Measurements from ENCODE around the gene HECW1. TPM values are rescaled to one million over a fixed set of nuclear protein-coding genes. Genes with fewer than 3 reads are reported as not detected.

HECW1 gene
- total RNA-seq, 1 donor = 2.9 TPM

DNA sequence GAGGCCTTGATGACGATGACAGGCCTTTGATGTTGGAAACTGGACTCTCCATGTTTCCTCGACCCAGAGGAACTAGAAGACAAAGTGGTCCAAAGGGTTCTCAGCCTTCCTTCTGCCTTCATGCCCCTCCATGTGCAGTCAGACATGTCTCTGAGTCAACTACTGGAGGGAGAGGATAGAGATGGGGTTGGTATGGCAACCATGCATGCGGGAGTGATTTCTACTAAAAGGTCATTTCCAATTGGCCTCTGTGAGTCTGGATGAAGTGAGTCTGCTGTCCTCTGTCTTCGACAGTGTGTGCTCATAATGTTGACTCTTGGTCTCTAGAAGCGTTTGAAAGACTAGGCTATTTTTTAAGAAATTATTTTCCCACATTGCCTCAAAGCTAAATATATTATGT, 499.7 kb downstream of the HECW1 start:
- H3K9me3 ChIP-seq (ENCODE audit: low read depth, low read length) = no peaks in the 10 kb centered on the region
- H2AFZ ChIP-seq (ENCODE audit: low read length) = no peak overlapping the region
- TF ChIP-seq, protein P1, sequence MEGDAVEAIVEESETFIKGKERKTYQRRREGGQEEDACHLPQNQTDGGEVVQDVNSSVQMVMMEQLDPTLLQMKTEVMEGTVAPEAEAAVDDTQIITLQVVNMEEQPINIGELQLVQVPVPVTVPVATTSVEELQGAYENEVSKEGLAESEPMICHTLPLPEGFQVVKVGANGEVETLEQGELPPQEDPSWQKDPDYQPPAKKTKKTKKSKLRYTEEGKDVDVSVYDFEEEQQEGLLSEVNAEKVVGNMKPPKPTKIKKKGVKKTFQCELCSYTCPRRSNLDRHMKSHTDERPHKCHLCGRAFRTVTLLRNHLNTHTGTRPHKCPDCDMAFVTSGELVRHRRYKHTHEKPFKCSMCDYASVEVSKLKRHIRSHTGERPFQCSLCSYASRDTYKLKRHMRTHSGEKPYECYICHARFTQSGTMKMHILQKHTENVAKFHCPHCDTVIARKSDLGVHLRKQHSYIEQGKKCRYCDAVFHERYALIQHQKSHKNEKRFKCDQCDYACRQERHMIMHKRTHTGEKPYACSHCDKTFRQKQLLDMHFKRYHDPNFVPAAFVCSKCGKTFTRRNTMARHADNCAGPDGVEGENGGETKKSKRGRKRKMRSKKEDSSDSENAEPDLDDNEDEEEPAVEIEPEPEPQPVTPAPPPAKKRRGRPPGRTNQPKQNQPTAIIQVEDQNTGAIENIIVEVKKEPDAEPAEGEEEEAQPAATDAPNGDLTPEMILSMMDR (IDR thresholded peaks at IDR 0.05; ENCODE audit: extremely low read depth, low read depth, low read length) = no peak
- DNase-seq (ENCODE audit: insufficient read length, low spot score, missing footprints) = no peak
- peak overlapping the region; percentile 42 for H3K4me2 ChIP-seq (ENCODE audit: insufficient read depth, low read length)
- no peak overlapping the region for H3K4me3 ChIP-seq (ENCODE audit: insufficient read depth, low read length)
- no peaks in the 10 kb centered on the region for H3K27me3 ChIP-seq (ENCODE audit: insufficient read depth, low read length)
- H3K79me2 ChIP-seq (ENCODE audit: insufficient read depth, low read length) = peaks cover 86% of the 10 kb centered on the region
- peaks cover 50% of the 10 kb centered on the region for H4K20me1 ChIP-seq (ENCODE audit: insufficient read depth, low read length)
- peaks cover 26% of the 10 kb centered on the region for H3K4me1 ChIP-seq (ENCODE audit: insufficient read depth, low read length)
- H3K27ac ChIP-seq (ENCODE audit: low read depth, low read length) = peak overlapping the region; percentile 60
- H3K36me3 ChIP-seq (ENCODE audit: insufficient read depth, low read length) = peaks cover 63% of the 10 kb centered on the region

- H3K4me2 ChIP-seq (ENCODE audit: insufficient read depth, low read length) = peak overlapping the region; percentile 42
- H3K27me3 ChIP-seq (ENCODE audit: insufficient read depth, low read length) = no peaks in the 10 kb centered on the region
- H4K20me1 ChIP-seq (ENCODE audit: insufficient read depth, low read length) = peaks cover 53% of the 10 kb centered on the region
- H3K79me2 ChIP-seq (ENCODE audit: insufficient read depth, low read length) = peaks cover 87% of the 10 kb centered on the region
- no peak overlapping the region for H2AFZ ChIP-seq (ENCODE audit: low read length)
- H3K36me3 ChIP-seq (ENCODE audit: insufficient read depth, low read length) = peaks cover 65% of the 10 kb centered on the region
- TF ChIP-seq, protein P1 (IDR thresholded peaks at IDR 0.05; ENCODE audit: extremely low read depth, low read depth, low read length) = no peak
- no peak overlapping the region for H3K4me3 ChIP-seq (ENCODE audit: insufficient read depth, low read length)
- peak overlapping the region; percentile 60 for H3K27ac ChIP-seq (ENCODE audit: low read depth, low read length)
- H3K9me3 ChIP-seq (ENCODE audit: low read depth, low read length) = no peaks in the 10 kb centered on the region
- DNase-seq (ENCODE audit: insufficient read length, low spot score, missing footprints) = peak; percentile 68
- peaks cover 30% of the 10 kb centered on the region for H3K4me1 ChIP-seq (ENCODE audit: insufficient read depth, low read length)
Observed at GRCh38 chr7:43612599-43613589, 500.4 kb downstream of the HECW1 start.

Small RNAs within 50 kb of the gene (small RNA-seq; reads per million reads assigned to genes)
- gene MIR3943 = not detected
- gene RF00019 = not detected
- not detected for gene RNU6-575P
- not detected for gene RNU7-35P

Other genes with a start within 250 kb of the HECW1 start
- gene C7orf25, start 200.6 kb upstream of the HECW1 start, total RNA-seq = 8.0 and 8.7 TPM in 2 replicates
- gene PSMA2, start 180.5 kb upstream of the HECW1 start, total RNA-seq = 50.3 and 59.2 TPM in 2 replicates
- gene MRPL32, start 180.3 kb upstream of the HECW1 start, total RNA-seq = 35.5 and 42.1 TPM in 2 replicates